ENCODE measurements around the gene GMPPB.

GRCh38 chr3:49703443-49703927 is 20.3 kb downstream of the GMPPB start:
- TF ChIP-seq EZH2 (IDR thresholded peaks at IDR 0.05), result no peak
- TF ChIP-seq POLR2AphosphoS5 (IDR thresholded peaks at IDR 0.05; ENCODE audit: borderline replicate concordance, low read depth, low read length), result no peak

Measured in SK-N-MC (cell line).